Activated naive CD8-positive, alpha-beta T cell treated with anti-CD3 and anti-CD28 coated beads for 36 hours (primary cell): ENCODE results near the gene TRNP1. TPM values are rescaled to one million over a fixed set of nuclear protein-coding genes. Genes with fewer than 3 reads are reported as not detected.

Experiments
- DNase-seq: peaks from one replicate; pipeline ENCODE4 v3.0.0; 2021
- H3K27ac Mint-ChIP-seq: one replicate; pipeline ENCODE4 v1.8.0; 2022; ENCODE audit warnings: mild to moderate bottlenecking, moderate library complexity, mixed read lengths
- H3K27me3 Mint-ChIP-seq: one replicate; pipeline ENCODE4 v1.8.0; 2022; ENCODE audit warnings: mild to moderate bottlenecking, mixed read lengths
- H3K36me3 Mint-ChIP-seq: one replicate; pipeline ENCODE4 v1.8.0; 2021; ENCODE audit warnings: mild to moderate bottlenecking, mixed read lengths
- H3K4me1 Mint-ChIP-seq: one replicate; pipeline ENCODE4 v1.8.0; 2021; ENCODE audit warnings: mixed read lengths
- H3K4me3 Mint-ChIP-seq: one replicate; pipeline ENCODE4 v1.8.0; 2022; ENCODE audit warnings: mild to moderate bottlenecking, moderate library complexity, mixed read lengths
- H3K9me3 Mint-ChIP-seq: one replicate; pipeline ENCODE4 v1.8.0; 2022; ENCODE audit warnings: mixed read lengths
- total RNA-seq, 2 experiments: library from RNA; stranded (reverse); gene quantifications; one replicate each; pipeline ENCODE4 v1.2.3, GENCODE V29; 2021

The TRNP1 gene
- total RNA-seq, 2 experiments from 2014 or later = 0.40 to 0.64 TPM

DNA sequence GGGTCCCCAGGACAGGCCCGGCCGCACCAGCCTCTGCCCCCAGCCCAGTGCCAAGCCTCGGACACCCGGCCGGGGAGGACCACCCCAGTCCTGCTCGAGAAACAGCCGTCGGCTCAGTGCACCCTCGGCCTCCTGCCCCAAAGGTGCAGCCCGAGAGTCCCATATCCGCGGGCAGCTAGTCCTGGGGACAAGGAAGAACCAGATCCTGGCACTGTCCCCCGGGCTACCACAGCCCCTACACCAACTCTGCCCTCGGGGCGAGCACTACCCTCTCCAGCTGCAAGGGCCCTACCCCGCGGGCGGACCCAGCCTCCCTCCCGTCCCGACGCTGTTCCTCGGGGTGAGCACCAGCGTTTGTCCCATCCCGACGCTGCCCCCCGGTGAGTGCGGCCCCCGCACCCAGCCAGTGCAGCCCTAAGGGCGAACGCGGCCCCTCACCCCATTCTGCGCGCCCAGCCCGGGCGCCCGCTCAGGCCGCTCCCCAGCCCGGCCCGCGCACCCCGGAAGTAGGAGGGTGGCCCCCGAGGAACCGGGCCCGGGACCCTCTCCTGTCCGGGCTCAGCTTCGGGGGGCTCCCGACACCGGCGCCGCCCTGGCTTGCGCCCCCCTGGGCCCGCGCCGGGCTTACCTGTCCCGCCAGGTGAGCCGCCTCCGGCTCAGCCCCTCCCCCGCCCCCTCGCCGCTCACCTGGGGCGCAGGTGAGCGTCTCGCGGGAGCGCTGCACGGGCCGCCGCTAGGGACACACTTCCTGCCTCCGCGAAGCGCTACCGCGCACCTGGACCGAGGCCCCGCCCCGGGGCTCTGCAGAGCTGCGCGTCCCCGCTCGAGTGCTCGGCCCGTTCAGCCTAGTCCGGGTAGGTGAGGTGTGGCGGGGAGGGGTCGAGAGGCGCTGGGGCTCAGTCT, 33.5 kb upstream of the TRNP1 start, which contains the start of gene KDF1:
Gene KDF1 (minus strand): TSS at position 747 of the 903 bp plus-strand sequence. CDS start 8,088 bp downstream, outside the sequence.
- H3K4me3 Mint-ChIP-seq = peak within 1 kb of the TSS; percentile 66
- H3K36me3 Mint-ChIP-seq = peaks cover 3% of the 10 kb centered on the region
- no peak within 1 kb of the TSS for H3K27ac Mint-ChIP-seq
- DNase-seq = peak; percentile 49
- H3K27me3 Mint-ChIP-seq = peaks cover 35% of the 10 kb centered on the region
- peaks cover 1% of the 10 kb centered on the region for H3K9me3 Mint-ChIP-seq
- peaks cover 4% of the 10 kb centered on the region for H3K4me1 Mint-ChIP-seq

DNA sequence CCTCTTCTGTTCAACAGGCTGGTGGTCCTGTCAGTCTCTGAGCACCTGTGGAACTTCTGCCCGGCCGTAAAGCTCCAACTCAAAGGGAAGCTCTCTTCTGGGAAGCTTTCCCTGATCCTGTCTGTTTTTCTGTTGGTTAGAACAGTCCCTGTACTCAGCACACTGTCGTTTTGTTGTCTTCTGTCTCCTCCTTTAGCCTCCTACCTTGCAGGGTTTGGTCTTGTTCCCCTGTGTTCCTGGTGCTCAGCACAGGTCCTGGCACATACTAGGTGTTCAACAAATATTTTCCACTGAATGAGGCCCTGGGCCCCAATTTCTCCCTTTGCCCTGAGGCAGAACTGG, 32.9 kb upstream of the TRNP1 start:
- Mint-ChIP-seq H3K9me3 (peaks cover 1% of the 10 kb centered on the region), H3K27ac (no peak overlapping the region), H3K36me3 (peaks cover 3% of the 10 kb centered on the region), H3K27me3 (peaks cover 36% of the 10 kb centered on the region), H3K4me1 (peaks cover 4% of the 10 kb centered on the region), H3K4me3 (peak overlapping the region; percentile 56)
- no peak for DNase-seq

DNA sequence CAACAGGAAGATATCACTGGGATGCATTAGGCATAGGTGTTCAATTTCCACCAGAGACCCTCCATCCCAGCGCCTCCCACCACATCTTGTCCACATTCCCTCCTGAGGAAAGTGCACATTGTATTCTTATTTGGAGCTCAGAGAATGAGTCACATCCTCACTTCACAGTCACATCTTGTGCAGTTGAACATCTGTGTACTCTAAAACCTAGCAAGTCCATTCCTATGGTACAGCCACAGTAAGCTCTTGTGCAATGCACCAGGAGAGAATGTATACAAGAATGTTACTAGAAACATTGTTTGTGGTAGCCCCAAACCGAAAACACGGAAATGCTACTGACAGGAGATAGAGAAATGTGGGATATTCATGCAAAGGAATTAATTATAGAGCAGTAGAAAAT, 31.7 kb upstream of the TRNP1 start:
- Mint-ChIP-seq H3K4me1 (peaks cover 4% of the 10 kb centered on the region), H3K9me3 (no peaks in the 10 kb centered on the region), H3K4me3 (no peak overlapping the region), H3K36me3 (no peaks in the 10 kb centered on the region), H3K27me3 (peaks cover 47% of the 10 kb centered on the region), H3K27ac (no peak overlapping the region)
- DNase-seq = no peak

DNA sequence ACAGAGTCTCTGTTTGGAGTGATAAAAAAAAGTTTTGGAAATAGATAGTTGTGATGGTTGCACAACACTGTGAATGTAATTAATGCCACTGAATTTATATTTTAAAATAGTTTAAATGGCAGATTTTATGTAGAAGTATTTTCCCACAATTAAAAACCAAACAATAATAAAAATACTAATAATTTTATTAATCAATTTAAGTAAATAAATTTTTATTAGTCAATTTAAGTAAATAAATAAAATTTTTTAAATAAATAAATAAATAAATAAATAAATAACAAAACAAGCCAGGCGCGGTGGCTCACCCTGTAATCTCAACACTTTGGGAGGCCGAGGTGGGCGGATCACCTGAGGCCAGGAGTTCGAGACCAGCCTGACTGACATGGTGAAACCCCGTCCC, 28.3 kb upstream of the TRNP1 start:
- Mint-ChIP-seq H3K27ac (no peak overlapping the region), H3K4me3 (no peak overlapping the region), H3K27me3 (peaks cover 46% of the 10 kb centered on the region), H3K36me3 (no peaks in the 10 kb centered on the region), H3K4me1 (no peaks in the 10 kb centered on the region), H3K9me3 (no peaks in the 10 kb centered on the region)
- DNase-seq = no peak

DNA sequence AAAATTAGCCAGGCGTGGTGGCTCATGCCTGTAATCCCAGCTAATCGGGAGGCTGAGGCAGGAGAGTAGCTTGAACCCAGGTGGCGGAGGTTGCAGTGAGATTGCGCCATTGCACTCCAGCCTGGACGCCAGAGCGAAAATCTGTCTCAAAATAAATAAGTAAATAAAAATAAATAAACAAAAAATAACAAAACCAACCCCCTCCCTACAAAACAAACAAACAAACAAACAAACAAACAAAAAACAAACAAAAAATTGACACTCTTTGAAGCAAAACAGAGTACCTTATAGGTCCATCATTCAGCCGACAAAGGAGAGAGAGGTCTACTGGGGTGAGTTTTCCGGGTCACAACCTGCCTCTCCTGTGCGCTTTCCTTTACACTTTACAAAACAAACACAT, 27.9 kb upstream of the TRNP1 start:
- no peak overlapping the region for H3K4me3 Mint-ChIP-seq
- no peak for DNase-seq
- peaks cover 43% of the 10 kb centered on the region for H3K27me3 Mint-ChIP-seq
- H3K9me3 Mint-ChIP-seq = no peaks in the 10 kb centered on the region
- H3K4me1 Mint-ChIP-seq = no peaks in the 10 kb centered on the region
- H3K27ac Mint-ChIP-seq = no peak overlapping the region
- no peaks in the 10 kb centered on the region for H3K36me3 Mint-ChIP-seq

DNA sequence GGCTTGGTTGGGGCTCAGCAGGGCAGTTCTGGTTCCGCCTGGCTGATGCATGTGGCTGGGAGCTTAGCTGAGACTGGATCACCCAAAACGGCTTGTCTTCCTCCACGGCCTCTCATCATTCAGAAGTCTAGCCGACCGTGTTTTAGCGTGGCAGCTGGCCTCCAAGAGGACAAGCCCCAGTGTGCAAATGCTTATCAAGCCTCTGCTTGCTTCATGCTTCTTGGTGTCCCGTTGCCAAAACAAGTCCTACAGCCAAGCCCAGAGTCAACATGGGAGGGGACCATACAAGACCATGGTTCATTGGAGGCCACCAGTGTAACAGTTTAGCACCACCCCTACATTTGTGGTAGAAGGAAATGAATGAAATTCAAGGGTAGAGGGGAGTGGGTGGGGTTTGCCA, 22.7 kb upstream of the TRNP1 start:
- no peak for DNase-seq
- no peak overlapping the region for H3K27ac Mint-ChIP-seq
- no peaks in the 10 kb centered on the region for H3K9me3 Mint-ChIP-seq
- no peak overlapping the region for H3K4me3 Mint-ChIP-seq
- peaks cover 12% of the 10 kb centered on the region for H3K27me3 Mint-ChIP-seq
- no peaks in the 10 kb centered on the region for H3K4me1 Mint-ChIP-seq
- H3K36me3 Mint-ChIP-seq = no peaks in the 10 kb centered on the region

DNA sequence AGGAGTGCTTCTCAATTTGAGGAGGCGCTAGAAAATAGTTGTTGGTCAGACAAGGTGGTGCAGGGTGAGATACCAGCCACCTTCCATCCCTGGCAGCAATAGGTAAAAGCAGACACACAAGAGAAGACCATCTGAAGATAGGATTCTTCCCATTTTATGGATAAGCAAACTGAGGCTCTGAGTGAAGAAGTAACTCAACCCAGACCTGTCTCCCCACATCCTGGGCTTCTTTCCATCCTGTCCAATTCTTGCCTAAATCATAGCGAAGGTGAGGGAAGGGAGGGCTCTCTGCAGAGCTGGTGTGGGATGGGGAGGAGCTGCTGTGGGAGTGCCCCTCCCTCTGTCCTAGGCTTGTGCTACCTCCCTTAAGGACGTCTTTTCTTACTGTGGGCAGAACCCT, 21.9 kb upstream of the TRNP1 start:
- DNase-seq = no peak
- peaks cover 5% of the 10 kb centered on the region for H3K27me3 Mint-ChIP-seq
- no peaks in the 10 kb centered on the region for H3K9me3 Mint-ChIP-seq
- H3K4me1 Mint-ChIP-seq = no peaks in the 10 kb centered on the region
- no peak overlapping the region for H3K27ac Mint-ChIP-seq
- H3K36me3 Mint-ChIP-seq = no peaks in the 10 kb centered on the region
- H3K4me3 Mint-ChIP-seq = no peak overlapping the region

DNA sequence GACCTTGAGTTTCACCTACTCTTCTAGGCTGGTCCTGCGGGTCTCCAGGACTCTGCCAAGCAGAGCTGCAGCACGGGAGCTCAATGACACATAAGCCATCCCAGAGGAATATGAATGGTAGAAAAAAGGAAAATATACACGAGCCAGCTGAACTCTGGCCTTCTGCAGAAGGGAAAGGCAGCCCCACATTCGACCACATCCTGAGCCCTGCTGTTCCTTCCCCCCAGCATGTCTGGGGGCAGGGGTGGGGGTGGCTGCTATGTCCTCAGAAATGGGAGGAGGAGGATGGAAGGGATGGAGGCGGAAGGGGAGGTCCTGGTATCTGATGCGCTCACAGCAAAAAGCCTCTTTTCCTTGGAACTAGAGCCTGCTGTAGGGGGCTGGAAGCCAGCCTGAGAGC, 21.1 kb upstream of the TRNP1 start:
- H3K36me3 Mint-ChIP-seq = no peaks in the 10 kb centered on the region
- no peaks in the 10 kb centered on the region for H3K9me3 Mint-ChIP-seq
- H3K4me3 Mint-ChIP-seq = no peak overlapping the region
- no peaks in the 10 kb centered on the region for H3K27me3 Mint-ChIP-seq
- no peak for DNase-seq
- H3K27ac Mint-ChIP-seq = no peak overlapping the region
- no peaks in the 10 kb centered on the region for H3K4me1 Mint-ChIP-seq

DNA sequence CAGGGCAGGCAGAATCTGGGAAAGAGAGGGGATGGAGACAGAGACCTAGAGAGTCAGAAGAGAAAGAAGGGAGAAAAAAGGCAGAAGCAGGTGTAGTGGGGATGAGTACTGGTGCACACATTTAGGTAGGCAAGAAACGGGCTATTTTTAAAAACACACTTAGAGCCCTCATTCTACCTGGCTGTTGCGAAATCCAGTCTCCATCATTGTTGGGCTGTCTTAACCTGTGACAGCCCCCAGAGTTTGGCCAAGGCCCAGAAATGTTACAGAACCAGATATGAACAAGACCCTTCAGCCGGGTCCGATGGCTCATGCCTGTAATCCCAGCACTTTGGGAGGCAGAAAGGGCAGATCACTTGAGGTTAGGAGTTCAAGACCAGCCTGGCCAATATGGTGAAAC, 20.7 kb upstream of the TRNP1 start:
- H3K27ac Mint-ChIP-seq = no peak overlapping the region

DNA sequence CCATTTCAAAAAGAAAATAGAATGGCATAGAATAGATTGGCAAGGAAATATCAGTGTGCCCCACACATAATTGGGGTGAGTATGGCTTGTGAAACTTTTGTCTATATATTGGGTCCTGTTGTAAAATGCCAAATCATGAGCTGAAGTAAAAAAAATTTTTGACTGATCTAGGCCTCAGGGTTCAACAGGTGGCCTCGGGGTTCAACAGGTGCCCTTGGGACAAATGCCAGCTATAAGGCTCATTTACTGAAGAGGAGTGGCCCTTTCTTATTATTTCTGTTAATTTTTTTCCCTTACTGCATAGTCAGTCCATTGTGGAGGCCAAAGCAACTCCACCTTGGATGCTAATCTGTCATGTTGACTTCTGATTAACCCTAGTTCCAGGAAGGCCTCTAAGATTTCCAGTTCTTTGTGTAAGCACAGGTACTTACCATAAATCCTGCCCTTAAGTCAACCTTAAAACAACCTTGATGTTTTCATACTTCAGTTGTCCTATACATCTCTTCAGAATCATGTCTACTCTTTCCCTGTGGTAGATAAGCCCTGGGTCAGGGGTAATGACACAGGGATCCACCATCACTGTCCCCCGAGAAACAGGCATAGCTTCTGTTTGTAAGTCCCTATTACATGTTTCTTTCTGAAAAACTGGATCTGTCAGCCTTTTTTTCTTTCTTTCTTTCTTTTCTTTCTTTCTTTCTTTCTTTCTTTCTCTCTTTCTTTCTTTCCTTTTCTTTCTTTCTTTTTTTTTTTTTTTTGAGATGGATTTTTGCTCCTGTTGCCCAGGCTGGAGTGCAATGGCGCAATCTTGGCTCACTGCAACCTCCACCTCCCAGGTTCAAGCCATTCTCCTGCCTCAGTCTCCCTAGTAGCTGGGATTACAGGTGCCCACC, 16.6 kb upstream of the TRNP1 start:
- H3K27me3 Mint-ChIP-seq = peaks cover 3% of the 10 kb centered on the region
- H3K9me3 Mint-ChIP-seq = no peaks in the 10 kb centered on the region
- H3K27ac Mint-ChIP-seq = no peak overlapping the region
- H3K4me1 Mint-ChIP-seq = no peaks in the 10 kb centered on the region
- no peak overlapping the region for H3K4me3 Mint-ChIP-seq
- DNase-seq = no peak
- no peaks in the 10 kb centered on the region for H3K36me3 Mint-ChIP-seq

More for the DNA sequence above, 20.7 kb upstream of the TRNP1 start:
- no peak for DNase-seq
- Mint-ChIP-seq H3K27me3 (no peaks in the 10 kb centered on the region), H3K4me1 (no peaks in the 10 kb centered on the region), H3K4me3 (no peak overlapping the region), H3K36me3 (no peaks in the 10 kb centered on the region), H3K9me3 (no peaks in the 10 kb centered on the region)

DNA sequence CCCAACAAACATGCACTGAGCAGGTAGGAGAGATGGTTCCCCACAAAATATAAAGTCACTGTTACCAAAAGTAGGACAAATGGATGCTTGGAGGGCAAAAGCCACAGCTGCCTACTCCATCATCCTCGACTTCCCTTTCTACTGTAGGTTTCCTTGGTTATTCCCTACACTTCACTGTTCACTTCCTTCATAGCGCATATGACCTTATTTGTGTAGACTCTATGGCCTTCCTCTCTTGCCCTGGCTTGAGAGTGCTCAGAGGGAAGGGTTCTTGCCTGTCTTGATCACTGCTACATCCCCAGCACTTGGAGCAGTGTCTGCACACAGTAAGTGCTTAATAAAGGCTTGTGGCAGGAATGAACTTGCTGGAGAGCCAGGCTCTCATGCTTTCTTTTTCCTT, 14.6 kb upstream of the TRNP1 start:
- Mint-ChIP-seq H3K4me1 (no peaks in the 10 kb centered on the region), H3K4me3 (no peak overlapping the region), H3K9me3 (no peaks in the 10 kb centered on the region), H3K27ac (no peak overlapping the region), H3K27me3 (peaks cover 12% of the 10 kb centered on the region), H3K36me3 (no peaks in the 10 kb centered on the region)
- no peak for DNase-seq

DNA sequence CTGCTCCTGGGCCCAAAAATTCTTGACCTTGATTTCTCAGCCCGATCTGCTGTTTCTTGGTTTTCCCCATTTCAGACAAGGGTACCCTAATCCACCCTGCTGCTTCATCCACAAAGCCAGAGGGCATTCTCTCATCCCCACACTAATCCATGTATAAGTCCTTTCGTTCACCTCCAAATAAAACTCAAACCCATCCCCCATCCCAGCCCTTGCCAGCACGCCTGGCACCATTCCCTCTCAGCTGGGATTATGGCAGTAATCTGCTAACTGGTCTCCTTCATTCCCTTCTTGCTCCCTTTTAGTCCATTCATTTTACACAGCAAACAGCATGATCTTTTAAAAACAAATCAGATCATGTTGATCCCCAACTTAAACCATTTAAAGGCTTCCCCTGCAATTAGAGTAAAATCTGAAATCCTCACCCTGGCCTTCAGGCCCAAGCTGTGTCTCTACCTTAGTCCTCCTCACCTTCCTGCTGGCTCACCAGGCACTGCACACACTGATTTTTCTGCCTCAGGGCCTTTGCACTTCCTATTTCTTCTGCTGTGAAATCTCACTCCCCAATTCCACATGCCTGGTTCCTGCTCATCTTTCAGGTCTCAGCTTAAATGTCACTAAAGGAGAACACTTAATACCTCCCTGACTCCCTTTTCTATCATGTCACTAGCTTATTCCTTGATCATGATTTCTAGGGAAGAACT, 12.2 kb upstream of the TRNP1 start:
- Mint-ChIP-seq H3K27me3 (peaks cover 22% of the 10 kb centered on the region), H3K4me1 (no peaks in the 10 kb centered on the region), H3K4me3 (no peak overlapping the region), H3K27ac (no peak overlapping the region), H3K36me3 (no peaks in the 10 kb centered on the region), H3K9me3 (no peaks in the 10 kb centered on the region)
- no peak for DNase-seq

DNA sequence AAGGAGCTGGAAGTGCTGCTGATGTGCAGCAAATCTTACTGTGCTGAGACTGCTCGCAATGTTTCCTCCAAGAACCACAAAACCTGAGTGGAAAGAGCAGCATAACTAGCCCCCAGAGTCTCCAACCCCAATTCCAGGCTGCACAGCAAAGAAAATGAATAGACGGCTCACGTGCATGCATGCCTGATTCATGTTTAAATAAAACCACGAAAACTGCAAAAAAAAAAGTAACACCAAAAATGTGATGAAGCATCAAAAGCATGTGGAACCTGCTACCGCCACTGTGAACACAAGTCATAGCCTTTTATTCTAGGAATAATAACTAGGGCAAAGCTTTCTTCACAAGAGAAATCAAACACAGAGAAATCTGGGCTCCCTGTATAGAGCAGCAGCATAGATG, 9.6 kb upstream of the TRNP1 start:
- no peak for DNase-seq
- Mint-ChIP-seq H3K36me3 (no peaks in the 10 kb centered on the region), H3K4me3 (no peak overlapping the region), H3K9me3 (no peaks in the 10 kb centered on the region), H3K27me3 (peaks cover 22% of the 10 kb centered on the region), H3K4me1 (no peaks in the 10 kb centered on the region), H3K27ac (no peak overlapping the region)

DNA sequence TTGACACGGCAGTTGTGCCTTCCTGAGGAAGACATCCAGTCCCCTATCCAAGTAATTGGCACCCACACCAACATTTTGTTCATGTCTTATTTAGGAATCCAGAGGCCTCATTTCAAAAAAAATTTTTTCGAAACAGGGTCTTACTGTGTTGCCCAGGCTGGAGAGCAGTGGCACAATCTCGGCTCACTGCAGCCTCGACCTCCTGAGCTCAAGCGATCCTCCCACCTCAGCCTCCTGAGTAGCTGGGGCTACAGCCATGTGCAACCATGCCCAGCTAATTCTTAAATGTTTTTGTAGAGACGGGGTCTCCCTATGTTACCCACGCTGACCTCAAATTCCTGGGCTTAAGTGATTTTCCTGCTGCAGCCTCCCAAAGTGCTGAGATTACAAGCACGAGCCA, 9.2 kb upstream of the TRNP1 start:
- H3K4me1 Mint-ChIP-seq = no peaks in the 10 kb centered on the region
- H3K36me3 Mint-ChIP-seq = no peaks in the 10 kb centered on the region
- DNase-seq = no peak
- H3K27me3 Mint-ChIP-seq = peaks cover 24% of the 10 kb centered on the region
- H3K9me3 Mint-ChIP-seq = no peaks in the 10 kb centered on the region
- no peak overlapping the region for H3K4me3 Mint-ChIP-seq
- no peak overlapping the region for H3K27ac Mint-ChIP-seq

DNA sequence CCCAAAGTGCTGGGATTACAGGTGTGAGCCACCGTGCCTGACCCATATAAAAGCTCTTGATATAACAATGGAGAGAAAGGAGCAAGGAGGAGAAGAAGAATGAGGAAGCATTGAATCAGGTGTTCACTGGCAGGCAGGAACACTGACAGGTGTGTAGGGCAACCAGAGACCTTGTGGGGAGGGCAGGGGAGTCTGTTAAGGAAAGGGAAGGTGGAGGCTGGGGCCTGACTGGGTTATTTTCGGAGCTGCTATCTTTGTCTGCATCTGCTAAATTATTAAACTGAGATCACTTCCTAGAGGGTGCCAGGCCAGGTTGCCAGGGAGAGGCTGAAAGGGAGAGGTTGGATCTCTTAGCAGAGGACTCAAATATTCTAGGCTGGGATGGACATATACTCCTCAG, 6.8 kb upstream of the TRNP1 start:
- peaks cover 45% of the 10 kb centered on the region for H3K27me3 Mint-ChIP-seq

More for the DNA sequence above, 6.8 kb upstream of the TRNP1 start:
- no peak for DNase-seq
- no peaks in the 10 kb centered on the region for H3K9me3 Mint-ChIP-seq
- no peak overlapping the region for H3K4me3 Mint-ChIP-seq
- no peak overlapping the region for H3K27ac Mint-ChIP-seq
- no peaks in the 10 kb centered on the region for H3K36me3 Mint-ChIP-seq
- H3K4me1 Mint-ChIP-seq = peaks cover 4% of the 10 kb centered on the region
